GM19467 (cell line): ENCODE results near the gene TPD52L1.

Experiments
- ATAC-seq: cut with Tn5 transposase; IDR thresholded peaks from one replicate; pipeline ENCODE4 v1.9.1; 2021; ENCODE audit warnings: mild to moderate bottlenecking, moderate library complexity; ENCODE audit not compliant: unreplicated experiment

TPD52L1 gene

GRCh38 chr6:125207956-125208355, 54.4 kb downstream of the TPD52L1 start:
- no peak for ATAC-seq

DNA sequence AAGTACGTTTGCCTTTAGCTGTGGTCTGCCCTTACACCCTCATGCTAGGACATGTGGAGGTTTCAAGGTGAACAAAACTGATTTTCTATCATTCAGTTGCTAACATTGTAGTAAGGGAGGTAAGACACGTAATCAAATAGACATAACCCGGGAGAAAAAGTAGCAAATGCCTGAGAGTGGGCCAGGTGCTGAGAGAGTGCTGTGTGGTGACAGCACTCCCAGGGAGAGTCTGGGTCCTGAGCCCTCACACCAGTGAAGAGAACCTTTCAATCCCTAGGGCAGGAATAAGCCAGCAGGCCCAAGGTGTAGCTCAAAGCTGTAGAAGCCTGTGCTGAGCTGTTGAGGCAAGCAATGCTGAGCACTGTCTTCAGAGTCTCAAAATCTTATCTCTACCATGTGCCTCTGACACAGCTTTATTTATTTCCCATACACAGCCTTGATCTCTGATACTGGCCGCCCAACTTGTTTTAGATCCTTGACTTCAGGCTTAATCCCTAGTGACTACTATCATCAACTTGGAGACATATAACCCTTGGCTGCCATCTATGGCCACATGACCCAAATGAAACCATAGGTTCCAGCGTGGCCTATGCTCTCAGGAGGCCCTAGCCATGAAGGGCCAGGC, 55.2 kb downstream of the TPD52L1 start:
- ATAC-seq = no peak

GRCh38 chr6:125210667-125211066, 57.1 kb downstream of the TPD52L1 start:
- no peak for ATAC-seq

GRCh38 chr6:125211352-125211751, 57.8 kb downstream of the TPD52L1 start:
- ATAC-seq = no peak

- no peak for ATAC-seq
These were observed 58.8 kb downstream of the TPD52L1 start for GRCh38 chr6:125212377-125212776.

- ATAC-seq = no peak
These were observed 60.4 kb downstream of the TPD52L1 start for GRCh38 chr6:125213939-125214338.

GRCh38 chr6:125215252-125215819, 61.8 kb downstream of the TPD52L1 start:
- ATAC-seq = no peak

DNA sequence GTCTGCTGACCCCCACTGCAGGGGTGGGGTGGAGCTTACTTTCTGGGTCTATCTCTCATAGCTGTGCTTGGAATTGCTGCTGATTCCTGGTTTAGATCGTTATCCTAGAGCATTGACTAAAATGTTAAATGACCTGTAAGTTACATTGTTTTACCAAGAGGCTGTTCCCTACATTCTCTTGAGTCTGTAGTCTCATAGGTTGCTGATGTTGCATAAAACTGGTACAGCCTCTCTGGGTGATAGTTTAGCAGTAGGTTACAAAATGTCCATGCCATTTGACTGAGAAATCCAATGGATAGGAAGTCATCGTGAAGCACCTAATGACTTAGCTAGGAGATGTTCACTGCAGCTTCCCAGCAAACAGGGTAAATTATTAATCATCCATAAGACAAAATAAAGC, 62.4 kb downstream of the TPD52L1 start:
- no peak for ATAC-seq

DNA sequence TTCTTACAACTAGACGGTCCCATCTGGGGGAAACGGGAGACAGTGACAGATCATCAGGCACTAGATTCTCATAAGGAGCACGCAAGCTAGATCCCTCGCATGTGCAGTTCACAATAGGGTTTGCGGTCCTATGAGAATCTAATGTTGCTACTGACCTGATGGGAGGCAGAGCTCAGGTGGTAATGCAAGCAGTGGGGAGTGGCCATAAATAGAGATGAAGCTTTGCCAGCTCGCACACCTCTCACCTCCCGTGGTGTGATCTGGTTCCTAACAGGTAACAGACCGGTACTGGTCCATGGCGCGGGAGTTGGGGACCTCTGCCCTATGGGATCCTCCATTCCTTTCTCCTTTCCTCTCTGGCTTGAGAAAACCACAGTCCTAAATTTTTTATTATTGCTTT, 63.8 kb downstream of the TPD52L1 start:
- no peak for ATAC-seq

DNA sequence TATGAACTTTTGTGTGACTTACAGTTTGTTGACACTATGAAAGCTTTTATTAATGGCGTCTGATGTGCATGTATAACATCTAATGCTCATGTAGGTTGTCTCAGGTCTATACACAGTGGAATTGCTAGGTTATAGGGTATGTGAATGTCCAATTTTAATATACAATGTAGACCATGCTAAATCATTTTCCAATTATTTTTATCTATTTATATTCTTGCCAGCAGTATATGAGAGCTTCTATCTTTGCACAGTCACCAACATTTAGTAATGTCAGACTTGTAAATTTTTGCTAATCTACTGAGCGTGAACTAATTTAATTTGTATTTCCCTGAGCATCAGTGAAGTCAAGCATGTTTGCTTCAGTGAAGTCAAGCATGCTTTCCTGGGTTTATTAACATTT, 64.4 kb downstream of the TPD52L1 start:
- ATAC-seq = no peak

GRCh38 chr6:125219361-125219895, 65.9 kb downstream of the TPD52L1 start:
- ATAC-seq = no peak

- ATAC-seq = no peak
These were observed 67.1 kb downstream of the TPD52L1 start for GRCh38 chr6:125220712-125221111.

DNA sequence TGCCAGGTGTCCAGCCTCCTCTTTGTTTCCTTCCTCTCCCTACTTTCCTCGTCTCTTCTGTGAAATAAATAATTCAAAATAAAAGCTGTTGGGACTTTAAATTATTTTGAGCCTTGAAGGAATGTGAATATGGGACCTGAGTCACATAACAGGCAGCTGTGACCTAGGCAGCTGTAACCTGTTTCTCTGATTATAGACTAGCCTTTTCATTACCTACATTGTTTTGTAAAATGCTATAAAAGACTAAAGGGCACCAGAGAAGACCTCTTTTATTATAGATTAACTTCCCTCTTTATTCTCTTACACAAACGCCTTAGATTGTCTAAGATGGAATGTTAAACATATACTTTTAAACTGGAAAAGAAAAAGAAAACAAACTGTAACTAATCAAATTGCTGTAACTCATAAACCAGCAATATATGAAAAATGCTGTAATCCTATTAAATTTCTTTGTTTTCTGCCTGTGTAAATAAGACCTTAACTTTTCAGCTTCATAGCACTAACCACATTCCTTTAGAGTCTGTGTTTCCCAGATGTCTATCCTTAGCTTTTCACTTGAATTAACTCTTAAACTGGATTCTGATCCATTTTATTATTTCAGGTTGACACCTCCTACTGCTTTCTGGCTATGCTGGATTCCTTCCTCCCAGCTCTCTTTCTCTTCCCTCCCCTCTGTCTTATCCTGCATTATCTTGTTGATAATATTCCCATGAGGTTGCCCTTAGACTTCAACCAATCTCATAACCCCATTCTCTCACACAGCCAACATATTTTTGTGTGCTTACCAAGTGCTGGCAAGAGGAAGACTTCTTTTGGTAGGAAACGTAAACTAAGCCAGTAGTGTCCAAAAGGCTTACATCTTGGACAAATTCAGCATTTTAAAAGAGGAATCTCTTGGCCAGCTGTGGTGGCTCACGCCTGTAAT, 69.2 kb downstream of the TPD52L1 start:
- ATAC-seq = no peak

DNA sequence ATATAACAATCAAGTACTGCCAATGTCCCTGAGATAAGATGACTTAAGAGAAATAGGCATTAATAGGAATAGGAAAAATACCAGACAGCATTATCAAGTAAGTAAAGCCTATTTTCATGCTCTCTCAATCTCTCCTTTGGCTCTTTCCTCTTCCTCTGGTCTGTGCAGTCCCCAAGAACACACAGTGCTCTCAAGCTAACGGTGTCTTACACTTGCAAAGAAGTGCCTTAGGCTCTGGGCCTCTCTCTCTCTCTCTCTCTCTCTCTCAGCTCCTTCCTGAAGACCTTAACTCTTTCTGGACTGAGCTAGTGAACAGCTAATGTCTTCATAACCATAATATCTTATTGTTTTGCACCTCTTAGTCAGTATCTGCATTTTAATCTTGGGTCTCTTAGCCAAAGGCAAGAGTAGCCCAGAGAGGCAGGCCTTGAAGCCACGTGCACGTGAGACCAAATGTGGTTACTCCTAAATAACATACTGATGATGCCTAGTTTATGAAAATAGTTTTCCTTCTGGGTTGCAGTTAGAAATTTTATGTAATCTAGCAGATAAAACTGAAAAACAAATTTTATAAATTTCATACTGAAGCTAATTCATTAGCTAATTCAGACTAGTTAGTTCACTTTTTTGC, 70.8 kb downstream of the TPD52L1 start:
- no peak for ATAC-seq

GRCh38 chr6:125227244-125227643, 73.7 kb downstream of the TPD52L1 start:
- ATAC-seq = no peak

- ATAC-seq = no peak
These were observed 75.5 kb downstream of the TPD52L1 start for GRCh38 chr6:125228981-125229479.

GRCh38 chr6:125230674-125231073, 77.1 kb downstream of the TPD52L1 start:
- ATAC-seq = no peak

DNA sequence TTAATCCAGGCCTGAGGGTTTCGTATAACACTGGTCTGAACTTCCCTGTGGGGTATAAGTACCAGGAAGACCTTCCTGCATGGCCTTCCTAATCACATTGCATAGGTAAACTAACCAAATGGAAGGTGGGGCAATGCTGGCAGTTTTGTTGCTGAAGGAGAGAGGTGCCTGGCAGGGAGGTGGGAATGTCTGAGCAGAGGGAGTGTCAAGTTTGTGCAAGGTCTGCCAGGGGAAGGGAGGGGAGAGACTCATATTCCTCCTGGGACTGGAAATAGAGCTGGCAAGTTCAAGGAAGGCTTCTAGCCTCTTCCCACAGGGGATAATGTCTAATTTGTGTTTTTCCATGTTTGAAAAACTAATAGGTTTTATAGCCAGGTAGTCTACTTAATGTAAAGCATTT, 77.6 kb downstream of the TPD52L1 start:
- no peak for ATAC-seq

DNA sequence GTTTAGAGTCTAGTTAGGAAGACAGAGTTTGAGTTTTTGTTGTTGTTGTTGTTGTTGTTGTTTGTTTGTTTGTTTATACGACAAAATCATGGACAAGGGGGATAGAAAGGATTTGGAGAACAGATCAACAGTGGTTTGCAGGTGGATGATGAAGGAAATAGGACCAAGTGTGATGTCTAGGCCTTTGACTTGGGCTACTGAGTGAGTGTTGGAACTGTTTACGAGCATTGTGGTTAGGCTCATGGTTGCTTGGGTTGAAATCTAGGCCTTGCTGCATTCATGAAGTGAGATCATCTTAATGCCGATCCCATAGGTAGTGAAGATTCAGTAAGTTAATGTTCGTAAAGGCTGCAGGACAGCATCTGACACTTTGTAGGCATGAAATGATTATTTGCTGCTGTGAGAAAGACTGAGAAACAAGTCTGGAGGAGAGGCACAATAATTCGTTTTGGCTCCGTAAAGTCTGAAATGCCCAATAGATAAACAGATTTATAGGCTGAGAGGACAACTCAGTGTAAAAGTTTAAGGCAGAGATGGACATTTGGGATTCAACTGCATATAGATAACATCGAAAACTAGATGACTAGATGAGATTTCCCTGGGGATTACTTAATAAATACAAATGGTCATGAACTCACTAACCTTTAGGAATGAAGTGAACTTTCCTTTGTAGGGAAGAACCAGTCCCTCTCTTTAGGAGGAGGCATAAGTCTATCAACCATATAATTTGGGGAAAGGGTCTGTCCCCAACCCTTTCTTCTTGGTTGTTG, 78.2 kb downstream of the TPD52L1 start:
- ATAC-seq = no peak

DNA sequence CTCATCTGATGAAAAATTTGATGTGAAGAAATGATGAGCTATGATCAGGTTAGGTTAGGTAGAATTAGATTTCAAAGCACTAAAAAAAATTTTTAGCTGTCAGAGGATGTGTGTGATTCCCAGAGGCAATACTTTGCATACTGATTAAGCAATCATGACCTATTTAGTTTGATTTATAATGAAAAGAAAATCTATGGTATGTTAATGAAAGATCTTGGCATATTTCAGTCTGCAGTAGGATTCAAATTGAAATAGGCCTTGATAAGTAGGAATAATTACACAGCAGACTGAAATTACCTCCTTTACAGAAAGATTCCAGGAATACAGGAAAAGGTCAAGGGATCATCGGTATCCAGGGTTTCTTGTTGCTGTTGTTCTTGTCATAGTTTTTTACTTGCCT, 78.9 kb downstream of the TPD52L1 start:
- ATAC-seq = no peak
